MG63 (cell line): Measurements from ENCODE around the gene ELMOD3. TPM values are rescaled to one million over a fixed set of nuclear protein-coding genes. Genes with fewer than 3 reads are reported as not detected.
"Not testable (repeated sequence)": the region's sequence is repeated elsewhere in the genome, so short reads cannot be mapped to it uniquely, and the experiment has no call there.

Source experiments
- DNase-seq: peaks from one replicate; pipeline ENCODE4 v3.0.0-alpha.2; 2020
- H3K27me3 ChIP-seq: fragments of 250-450 bp; sonication (Bioruptor Pico); 2 replicates; pipeline ENCODE4 v1.5.1; 2020; ENCODE audit warnings: mild to moderate bottlenecking, moderate library complexity
- H3K36me3 ChIP-seq: fragments of 250-450 bp; sonication (Bioruptor Pico); 2 replicates; pipeline ENCODE4 v1.5.1; 2020; ENCODE audit warnings: mild to moderate bottlenecking, moderate library complexity
- H3K4me3 ChIP-seq: fragments of 250-450 bp; sonication (Bioruptor Pico); 2 replicates; pipeline ENCODE4 v1.5.1; 2020; ENCODE audit warnings: mild to moderate bottlenecking, moderate library complexity
- H3K9me3 ChIP-seq: fragments of 250-450 bp; sonication (Bioruptor Pico); 2 replicates; pipeline ENCODE4 v1.5.1; 2020; ENCODE audit warnings: mild to moderate bottlenecking, moderate library complexity
- total RNA-seq: library from RNA; depleted of rRNA; stranded (reverse); fragments of >200 nt; shearing (Covaris generic); gene quantifications from 2 replicates; pipeline ENCODE4 v1.2.3, GENCODE V29; 2014; ENCODE audit warnings: low replicate concordance

Gene ELMOD3
- total RNA-seq, 1 experiment from 2014 or later: 25.3 TPM

- H3K9me3 ChIP-seq: no peaks in the 10 kb centered on the region
- peak; percentile 66 for DNase-seq
- H3K27me3 ChIP-seq: no peaks in the 10 kb centered on the region
- peak overlapping the region; percentile 90 for H3K4me3 ChIP-seq
- peaks cover 57% of the 10 kb centered on the region for H3K36me3 ChIP-seq
Measured at GRCh38 chr2:85353876-85354285, 688 bp upstream of the ELMOD3 start.

DNA sequence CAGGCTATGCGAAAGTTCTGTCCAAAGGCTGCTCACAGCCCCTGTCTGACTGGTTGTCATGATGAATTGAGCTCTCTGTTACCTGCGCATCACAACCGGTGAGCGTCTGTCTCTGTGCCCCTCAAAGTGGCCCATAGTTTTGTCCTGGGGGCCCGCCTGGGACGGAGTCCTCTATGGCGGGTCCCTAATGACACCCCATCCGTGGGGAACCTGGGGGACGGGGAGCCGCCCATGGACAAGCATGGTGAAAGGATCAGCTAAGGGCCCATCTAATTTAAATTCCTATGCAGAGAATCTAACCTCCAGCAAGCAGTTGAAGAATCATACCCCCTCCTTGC lies 473 bp downstream of the ELMOD3 start:
- Histone ChIP-seq H3K27me3 (no peaks in the 10 kb centered on the region), H3K4me3 (peak overlapping the region; percentile 90), H3K36me3 (peaks cover 48% of the 10 kb centered on the region), H3K9me3 (no peaks in the 10 kb centered on the region)
- DNase-seq: no peak

DNA sequence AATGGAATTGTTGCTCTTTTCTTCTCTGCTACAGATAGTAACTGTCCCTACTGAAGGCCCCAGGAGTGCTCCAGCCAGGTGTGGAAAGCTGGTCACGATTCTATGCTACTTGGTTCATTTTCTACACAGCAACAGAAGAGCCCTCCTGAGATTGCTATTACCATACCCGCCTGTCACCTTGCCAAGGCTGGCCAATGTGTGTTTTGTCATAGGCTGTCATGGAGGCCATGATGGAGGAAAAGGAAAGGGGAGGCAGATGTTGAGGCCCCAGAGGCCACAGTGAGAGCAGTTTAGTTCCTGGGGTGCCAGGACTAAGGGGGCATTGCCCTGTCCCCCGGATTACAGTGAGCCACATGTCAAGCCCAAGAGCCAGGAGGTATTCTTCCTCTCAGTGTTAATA lies 952 bp downstream of the ELMOD3 start:
- Histone ChIP-seq H3K27me3 (no peaks in the 10 kb centered on the region), H3K4me3 (peak overlapping the region; percentile 90), H3K36me3 (peaks cover 43% of the 10 kb centered on the region), H3K9me3 (no peaks in the 10 kb centered on the region)
- DNase-seq: no peak

GRCh38 chr2:85356186-85356585 lies 1.6 kb downstream of the ELMOD3 start:
- Histone ChIP-seq H3K36me3 (peaks cover 38% of the 10 kb centered on the region), H3K9me3 (no peaks in the 10 kb centered on the region), H3K27me3 (no peaks in the 10 kb centered on the region), H3K4me3 (no peak overlapping the region)
- DNase-seq: no peak

GRCh38 chr2:85357736-85358135 lies 3.2 kb downstream of the ELMOD3 start:
- no peaks in the 10 kb centered on the region for H3K9me3 ChIP-seq
- no peak for DNase-seq
- H3K36me3 ChIP-seq: peaks cover 37% of the 10 kb centered on the region
- no peaks in the 10 kb centered on the region for H3K27me3 ChIP-seq
- no peak overlapping the region for H3K4me3 ChIP-seq

GRCh38 chr2:85362653-85363387 lies 8.3 kb downstream of the ELMOD3 start:
- not testable (repeated sequence) for H3K27me3 ChIP-seq, H3K4me3 ChIP-seq, DNase-seq, H3K9me3 ChIP-seq
- peaks cover 20% of the 10 kb centered on the region for H3K36me3 ChIP-seq

DNA sequence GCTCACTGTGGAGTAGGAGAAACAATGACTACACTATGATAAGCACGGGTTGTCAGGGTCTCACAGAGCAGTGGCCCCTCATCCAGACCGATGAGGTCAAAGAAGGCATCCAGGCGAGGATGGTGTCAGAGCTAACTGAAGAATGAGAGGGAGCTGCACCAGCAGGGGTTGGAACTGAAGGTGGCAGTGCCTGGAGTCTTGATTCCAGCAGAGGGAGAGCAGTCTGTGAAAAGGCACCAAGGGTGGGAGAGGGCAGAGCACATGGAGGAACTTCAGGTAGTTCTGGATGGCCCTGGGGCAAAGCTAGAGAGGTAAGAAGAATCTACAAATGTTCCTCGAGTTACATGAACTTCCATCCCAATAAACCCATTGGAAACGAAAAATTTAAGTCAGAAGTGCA lies 12.6 kb downstream of the ELMOD3 start:
- DNase-seq: no peak
- no peak overlapping the region for H3K4me3 ChIP-seq
- peaks cover 18% of the 10 kb centered on the region for H3K36me3 ChIP-seq
- no peaks in the 10 kb centered on the region for H3K27me3 ChIP-seq
- no peaks in the 10 kb centered on the region for H3K9me3 ChIP-seq

- no peak overlapping the region for H3K4me3 ChIP-seq
- no peaks in the 10 kb centered on the region for H3K27me3 ChIP-seq
- peaks cover 10% of the 10 kb centered on the region for H3K36me3 ChIP-seq
- no peak for DNase-seq
- H3K9me3 ChIP-seq: no peaks in the 10 kb centered on the region
Measured at GRCh38 chr2:85368921-85369320, 14.4 kb downstream of the ELMOD3 start.

- Histone ChIP-seq H3K27me3 (no peaks in the 10 kb centered on the region), H3K36me3 (peaks cover 10% of the 10 kb centered on the region), H3K9me3 (no peaks in the 10 kb centered on the region), H3K4me3 (no peak overlapping the region)
- DNase-seq: peak; percentile 72
Measured at GRCh38 chr2:85369500-85369899, 14.9 kb downstream of the ELMOD3 start.

- no peaks in the 10 kb centered on the region for H3K27me3 ChIP-seq
- peaks cover 10% of the 10 kb centered on the region for H3K36me3 ChIP-seq
- DNase-seq: no peak
- no peaks in the 10 kb centered on the region for H3K9me3 ChIP-seq
- H3K4me3 ChIP-seq: no peak overlapping the region
Measured at GRCh38 chr2:85371045-85371444, 16.5 kb downstream of the ELMOD3 start.

DNA sequence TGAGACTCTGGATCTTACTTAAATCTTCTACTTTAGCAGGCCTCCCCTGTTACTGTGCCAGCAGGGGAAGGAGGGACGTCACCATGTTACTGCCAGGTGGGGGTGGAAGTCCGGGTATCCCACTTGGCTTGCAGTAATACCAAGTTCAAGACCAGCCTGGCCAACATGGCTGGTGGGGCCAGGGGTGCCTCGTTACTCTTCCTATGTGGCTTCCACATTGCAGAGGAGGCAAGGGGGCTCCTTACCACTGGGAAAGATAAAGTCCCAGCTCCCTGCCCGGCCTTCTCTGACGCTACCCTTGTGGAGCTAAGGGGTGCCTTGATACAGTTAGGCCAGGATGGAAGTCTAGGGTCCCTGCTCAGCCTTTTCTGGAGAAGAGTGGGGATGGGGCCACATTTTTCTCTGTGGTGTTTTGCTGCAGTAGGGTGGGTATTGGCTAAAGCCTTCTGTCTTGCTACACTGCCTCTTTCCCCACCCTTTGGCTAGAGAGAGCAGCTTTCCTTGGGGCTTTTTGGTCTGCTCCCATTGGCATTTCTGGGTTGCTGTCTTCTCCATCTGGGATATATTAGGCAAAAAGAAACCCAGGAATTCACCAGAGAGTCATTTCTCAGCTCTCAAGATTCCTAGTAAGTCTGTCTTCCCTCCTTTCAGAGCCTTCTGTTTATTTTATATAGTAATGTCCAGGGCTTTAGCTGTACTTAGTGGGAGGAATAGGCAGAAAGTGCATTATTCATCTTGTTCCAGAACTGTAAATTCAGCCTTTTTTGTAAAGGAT lies 21.9 kb downstream of the ELMOD3 start:
- H3K4me3 ChIP-seq: no peak overlapping the region
- peaks cover 13% of the 10 kb centered on the region for H3K36me3 ChIP-seq
- DNase-seq: no peak

GRCh38 chr2:85377083-85377482 lies 22.5 kb downstream of the ELMOD3 start:
- no peak for DNase-seq
- H3K4me3 ChIP-seq: no peak overlapping the region
- no peaks in the 10 kb centered on the region for H3K9me3 ChIP-seq
- no peaks in the 10 kb centered on the region for H3K27me3 ChIP-seq
- peaks cover 13% of the 10 kb centered on the region for H3K36me3 ChIP-seq

More for the DNA sequence above, 21.9 kb downstream of the ELMOD3 start:
- H3K9me3 ChIP-seq: no peaks in the 10 kb centered on the region
- no peaks in the 10 kb centered on the region for H3K27me3 ChIP-seq

DNA sequence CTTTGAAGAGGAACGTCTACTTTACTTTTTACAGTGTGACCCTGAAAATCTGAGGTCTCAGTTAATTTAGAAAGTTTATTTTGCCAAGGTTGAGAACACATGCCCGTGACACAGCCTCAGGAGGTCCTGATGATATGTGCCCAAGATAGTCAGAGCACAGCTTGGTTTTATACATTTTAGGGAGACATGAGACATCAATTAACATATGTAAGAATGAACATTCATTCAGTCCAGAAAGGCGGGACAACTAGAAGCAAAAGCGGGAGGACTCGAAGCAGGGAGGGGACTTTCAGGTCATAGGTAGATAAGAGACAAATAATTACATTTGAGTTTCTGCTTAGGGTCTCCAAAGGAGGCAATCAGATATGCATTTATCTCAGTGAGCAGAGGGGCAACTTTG lies 23.7 kb downstream of the ELMOD3 start:
- DNase-seq: no peak
- H3K9me3 ChIP-seq: no peaks in the 10 kb centered on the region
- peaks cover 10% of the 10 kb centered on the region for H3K36me3 ChIP-seq
- no peaks in the 10 kb centered on the region for H3K27me3 ChIP-seq
- no peak overlapping the region for H3K4me3 ChIP-seq

DNA sequence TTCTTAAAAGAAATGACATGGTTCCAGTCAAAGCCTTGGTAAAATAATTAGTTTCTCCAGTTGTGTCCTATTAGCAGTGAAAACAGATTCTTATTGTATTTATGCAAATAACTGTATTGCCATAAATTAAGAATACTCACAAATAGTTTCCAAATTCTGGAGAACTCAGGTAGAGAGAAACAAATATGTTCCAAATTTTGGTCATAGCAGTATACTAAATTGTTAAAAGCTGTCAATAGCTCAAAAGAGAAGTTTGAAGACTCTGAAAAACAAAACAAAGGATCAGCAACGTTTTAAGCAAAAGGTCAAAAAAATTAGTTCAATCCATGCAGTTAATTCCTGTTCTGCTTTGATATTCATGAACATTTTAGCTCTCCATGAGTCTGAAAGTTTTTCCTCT lies 25.5 kb downstream of the ELMOD3 start:
- Histone ChIP-seq H3K27me3 (no peaks in the 10 kb centered on the region), H3K9me3 (no peaks in the 10 kb centered on the region), H3K36me3 (peaks cover 12% of the 10 kb centered on the region), H3K4me3 (no peak overlapping the region)
- no peak for DNase-seq

DNA sequence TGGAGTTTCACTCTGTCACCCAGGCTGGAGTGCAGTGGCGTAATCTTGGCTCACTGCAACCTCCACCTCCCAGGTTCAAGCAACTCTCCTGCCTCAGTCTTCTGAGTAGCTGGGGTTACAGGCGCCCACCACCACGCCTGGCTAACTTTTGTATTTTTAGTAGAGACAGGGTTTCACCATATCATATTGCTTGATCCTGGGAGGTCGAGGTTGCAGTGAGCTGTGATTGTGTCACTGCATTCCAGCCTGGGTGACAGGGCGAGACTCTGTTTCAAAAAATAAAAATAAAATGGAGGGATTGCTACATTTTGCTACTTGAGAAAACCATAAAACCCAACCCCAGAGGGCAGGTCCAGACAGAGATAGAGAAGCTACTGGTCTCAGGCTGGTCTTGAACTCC lies 28.6 kb downstream of the ELMOD3 start:
- peaks cover 15% of the 10 kb centered on the region for H3K36me3 ChIP-seq
- H3K4me3 ChIP-seq, DNase-seq, H3K9me3 ChIP-seq, H3K27me3 ChIP-seq: not testable (repeated sequence)

GRCh38 chr2:85383850-85384249 lies 29.3 kb downstream of the ELMOD3 start:
- Histone ChIP-seq H3K27me3 (no peaks in the 10 kb centered on the region), H3K36me3 (peaks cover 18% of the 10 kb centered on the region), H3K4me3 (no peak overlapping the region), H3K9me3 (no peaks in the 10 kb centered on the region)
- DNase-seq: no peak

DNA sequence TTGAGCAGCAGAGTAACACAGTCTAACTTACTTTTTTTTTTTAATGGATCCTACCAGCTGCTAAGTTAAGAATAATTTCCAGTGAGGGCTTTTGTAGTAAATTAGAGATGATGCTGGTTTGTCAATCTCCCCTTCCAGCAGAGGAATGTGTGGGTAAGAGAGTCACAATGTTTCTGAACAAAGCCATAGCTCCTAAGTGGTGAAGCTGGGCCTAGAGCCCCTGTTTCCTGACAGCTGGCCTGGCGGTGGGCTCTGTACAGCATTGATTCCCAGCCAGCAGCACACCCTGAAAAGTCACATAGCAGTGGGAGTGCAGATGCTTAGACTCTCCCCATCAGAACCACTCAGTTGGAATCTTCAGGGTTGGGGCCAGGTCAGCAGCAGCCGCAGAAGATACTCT lies 31.2 kb downstream of the ELMOD3 start:
- no peak for DNase-seq
- Histone ChIP-seq H3K36me3 (peaks cover 25% of the 10 kb centered on the region), H3K27me3 (no peaks in the 10 kb centered on the region), H3K9me3 (no peaks in the 10 kb centered on the region), H3K4me3 (no peak overlapping the region)

DNA sequence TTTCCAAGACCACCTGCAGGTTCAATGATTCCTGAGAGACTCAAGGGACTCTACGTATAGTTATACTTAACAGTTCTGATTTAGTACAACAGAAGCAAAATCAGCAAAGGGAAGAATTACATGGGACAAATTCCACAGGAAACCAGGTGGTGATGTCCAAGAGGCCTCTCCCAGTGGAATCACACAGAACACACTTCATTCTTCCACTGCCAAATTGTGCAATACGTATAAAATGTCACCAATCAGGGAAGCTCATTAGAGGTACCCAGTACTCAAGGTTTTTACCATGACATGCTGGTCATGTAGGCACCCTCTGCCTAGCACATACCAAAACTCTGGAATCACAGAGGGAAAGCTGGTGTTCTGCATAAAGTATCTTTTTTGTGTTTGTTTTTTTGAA lies 33.2 kb downstream of the ELMOD3 start:
- Histone ChIP-seq H3K27me3 (no peaks in the 10 kb centered on the region), H3K4me3 (no peak overlapping the region), H3K9me3 (no peaks in the 10 kb centered on the region), H3K36me3 (peaks cover 42% of the 10 kb centered on the region)
- no peak for DNase-seq
